Trophoblast cell (in vitro differentiated cells and primary cell): ENCODE measurements around the gene IGFBP6.

Experiments used
- DNase-seq, 2 donors: peaks; one replicate each; pipeline ENCODE4 v3.0.0-alpha.2; 2016
- H2AFZ ChIP-seq: 2 replicates; pipeline ENCODE4 v1.6.1; 2013; ENCODE audit warnings: low read length, moderate library complexity, mild to moderate bottlenecking; ENCODE audit not compliant: insufficient read depth, poor library complexity
- H2AK5ac ChIP-seq: 2 replicates; pipeline ENCODE4 v1.6.1; 2013; ENCODE audit warnings: mild to moderate bottlenecking, low read length
- H2BK120ac ChIP-seq: 2 replicates; pipeline ENCODE4 v1.6.1; 2013; ENCODE audit warnings: low read length, mild to moderate bottlenecking, moderate library complexity; ENCODE audit not compliant: insufficient read depth, poor library complexity
- H2BK12ac ChIP-seq: 2 replicates; pipeline ENCODE4 v1.6.1; 2013; ENCODE audit warnings: mild to moderate bottlenecking, low read length, moderate library complexity
- H2BK5ac ChIP-seq: 2 replicates; pipeline ENCODE4 v1.6.1; 2013; ENCODE audit warnings: low read length, low read depth, moderate library complexity, mild to moderate bottlenecking; ENCODE audit not compliant: poor library complexity
- H3K14ac ChIP-seq: 2 replicates; pipeline ENCODE4 v1.6.1; 2013; ENCODE audit warnings: mild to moderate bottlenecking, low read length
- H3K18ac ChIP-seq: 2 replicates; pipeline ENCODE4 v1.6.1; 2013; ENCODE audit warnings: mild to moderate bottlenecking, low read length
- H3K23ac ChIP-seq: 2 replicates; pipeline ENCODE4 v1.6.1; 2013; ENCODE audit warnings: low read length
- H3K27ac ChIP-seq: 2 replicates; pipeline ENCODE4 v1.5.1; 2013; ENCODE audit warnings: low read depth, mild to moderate bottlenecking, inconsistent platforms, low read length, moderate library complexity
- H3K27me3 ChIP-seq: 2 replicates; pipeline ENCODE4 v1.6.1; 2013; ENCODE audit warnings: inconsistent platforms, mild to moderate bottlenecking, low read length, moderate library complexity; ENCODE audit not compliant: insufficient read depth
- H3K36me3 ChIP-seq, 2 experiments: 1 replicate in 1 of 2; 2 replicates in 1 of 2; pipeline ENCODE4 v1.6.1; 2013; ENCODE audit warnings: low read length in 2 of 2, mild to moderate bottlenecking in 2 of 2, moderate library complexity in 1 of 2; ENCODE audit not compliant: insufficient read depth in 2 of 2, control insufficient read depth in 1 of 2
- H3K4ac ChIP-seq: 2 replicates; pipeline ENCODE4 v1.6.1; 2013; ENCODE audit warnings: low read depth, mild to moderate bottlenecking, low read length, moderate library complexity
- H3K4me1 ChIP-seq, 2 experiments: 1 replicate in 1 of 2; 2 replicates in 1 of 2; pipeline ENCODE4 v1.6.1; 2013; ENCODE audit warnings: low read length in 2 of 2, mild to moderate bottlenecking in 2 of 2, moderate library complexity in 1 of 2; ENCODE audit not compliant: insufficient read depth in 2 of 2, control insufficient read depth in 1 of 2
- H3K4me2 ChIP-seq: 2 replicates; pipeline ENCODE4 v1.6.1; 2013; ENCODE audit warnings: inconsistent platforms, mild to moderate bottlenecking, low read length, moderate library complexity
- H3K4me3 ChIP-seq: 2 replicates; pipeline ENCODE4 v1.5.1; 2013; ENCODE audit warnings: mild to moderate bottlenecking, low read depth, low read length, inconsistent platforms
- H3K79me1 ChIP-seq: one replicate; pipeline ENCODE4 v1.6.1; 2013; ENCODE audit warnings: low read length
- H3K79me2 ChIP-seq: 2 replicates; pipeline ENCODE4 v1.6.1; 2013; ENCODE audit warnings: low read length, mild to moderate bottlenecking; ENCODE audit not compliant: control insufficient read depth, insufficient read depth, poor library complexity
- H3K9ac ChIP-seq: 2 replicates; pipeline ENCODE4 v1.6.1; 2013; ENCODE audit warnings: mild to moderate bottlenecking, low read length
- H3K9me3 ChIP-seq: 2 replicates; pipeline ENCODE4 v1.6.1; 2013; ENCODE audit warnings: low read depth, mild to moderate bottlenecking, control low read depth, inconsistent platforms, low read length; ENCODE audit not compliant: insufficient read depth
- H4K12ac ChIP-seq: 2 replicates; pipeline ENCODE4 v1.6.1; 2013; ENCODE audit warnings: low read depth, mild to moderate bottlenecking, low read length, moderate library complexity
- H4K8ac ChIP-seq: 2 replicates; pipeline ENCODE4 v1.6.1; 2013; ENCODE audit warnings: low read depth, mild to moderate bottlenecking, low read length, moderate library complexity
- H4K91ac ChIP-seq: one replicate; pipeline ENCODE4 v1.6.1; 2013; ENCODE audit warnings: low read depth, mild to moderate bottlenecking, low read length, moderate library complexity
- WGBS: extraction: QIAGEN DNeasy Blood & Tissue Kit; methylation state at CpG from one replicate; pipeline ENCODE4 v1.1.7; 2013; ENCODE audit warnings: missing lambda C conversion rate; ENCODE audit not compliant: insufficient read length, insufficient coverage; ENCODE audit errors: extremely low coverage; 5-methylcytosine and 5-hydroxymethylcytosine counted together

The IGFBP6 gene

DNA sequence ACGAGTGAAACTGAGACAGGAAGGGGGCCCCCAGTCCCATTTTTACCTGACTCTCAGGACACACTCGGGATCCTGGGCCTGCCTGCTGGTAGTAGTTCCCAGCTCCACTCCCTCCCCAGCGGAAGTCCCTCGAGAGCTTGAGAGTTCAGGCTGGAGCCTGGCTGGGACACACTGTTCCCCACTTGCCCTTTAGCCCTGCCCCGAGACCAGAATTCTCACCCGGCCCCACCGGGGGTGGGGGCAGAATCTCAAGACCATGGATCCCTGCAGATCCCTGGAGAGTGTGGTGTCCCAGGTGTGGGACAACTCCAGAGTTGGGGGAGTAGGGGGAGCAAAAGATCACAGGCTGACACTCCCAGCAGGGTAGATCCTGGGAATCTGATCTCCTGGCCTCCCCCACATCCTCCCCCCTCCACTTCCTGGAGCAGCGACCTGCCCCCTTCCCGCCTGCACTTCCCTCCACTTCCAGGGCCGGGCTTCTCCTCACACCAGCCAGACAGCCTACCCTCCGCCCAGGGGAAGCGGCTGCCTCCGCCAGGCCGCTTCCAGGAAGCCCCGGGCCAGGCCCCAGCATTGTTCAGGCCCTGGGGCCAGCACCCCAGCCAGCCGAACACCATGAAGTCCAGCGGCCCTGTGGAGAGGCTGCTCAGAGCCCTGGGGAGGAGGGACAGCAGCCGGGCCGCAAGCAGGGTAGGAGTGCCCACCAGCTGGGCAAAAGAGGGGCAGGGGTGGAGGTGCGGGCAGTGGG, 47.7 kb upstream of the IGFBP6 start, which contains the start of gene TNS2:
TSS of gene TNS2 (plus strand) at position 495 of the 748 bp plus-strand sequence. CDS start at position 616, 121 bp downstream.
- Histone ChIP-seq H2AFZ (no peak within 1 kb of the TSS), H3K79me1 (peaks cover 24% of the 10 kb centered on the region), H3K4me1 (peaks cover 56 to 67% of the 10 kb centered on the region in 2 experiments), H3K9me3 (no peaks in the 10 kb centered on the region), H3K27ac (peak within 1 kb of the TSS; percentile 35), H3K79me2 (peaks cover 5% of the 10 kb centered on the region), H3K4ac (peak within 1 kb of the TSS; percentile 11), H3K9ac (peak within 1 kb of the TSS; percentile 9), H3K36me3 (no peaks in the 10 kb centered on the region), H2BK12ac (peak within 1 kb of the TSS; percentile 33), H3K4me2 (peak within 1 kb of the TSS; percentile 9), H2AK5ac (peak within 1 kb of the TSS; percentile 27), H4K12ac (peak within 1 kb of the TSS; percentile 11), H3K18ac (peak within 1 kb of the TSS; percentile 48), H3K23ac (no peak within 1 kb of the TSS), H3K4me3 (no peak within 1 kb of the TSS), H3K14ac (peak within 1 kb of the TSS; percentile 13), H3K27me3 (no peaks in the 10 kb centered on the region), H4K91ac (peak within 1 kb of the TSS; percentile 69), H2BK120ac (peak within 1 kb of the TSS; percentile 39), H2BK5ac (peak within 1 kb of the TSS; percentile 60), H4K8ac (peak within 1 kb of the TSS; percentile 33)
- no peak for DNase-seq
- WGBS, result no CpG with 5 or more reads among the region's 20 CpGs

DNA sequence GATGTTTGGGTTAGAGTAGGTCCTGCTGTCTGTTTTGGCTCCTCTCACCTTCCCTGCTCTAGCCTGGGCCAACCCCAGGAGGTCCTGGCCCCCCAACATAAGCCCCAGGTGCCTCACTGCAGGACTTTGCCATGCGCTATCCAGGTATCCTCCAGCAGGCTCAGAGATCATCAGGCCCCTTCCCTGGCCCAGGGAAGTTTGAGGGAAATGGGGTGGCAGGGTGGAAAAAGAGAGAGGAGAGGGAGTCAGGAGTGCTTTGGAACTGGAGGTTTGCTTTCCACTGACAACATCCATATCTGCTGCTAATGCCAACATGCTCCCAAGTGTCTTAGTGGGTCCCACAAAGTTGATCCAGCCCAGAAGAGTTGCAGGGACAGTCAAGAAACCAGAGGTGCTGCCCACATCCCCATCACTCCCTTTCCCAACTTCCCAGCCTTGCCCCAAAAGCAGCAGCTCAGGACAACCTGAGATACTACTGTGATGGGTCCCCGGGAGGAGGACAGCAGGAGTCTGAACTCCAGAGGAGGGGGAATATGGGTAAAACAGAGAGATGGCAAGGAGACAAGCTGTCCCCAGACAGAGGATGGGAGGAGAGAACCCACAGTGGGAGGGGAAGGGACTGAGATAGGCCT, 46.9 kb upstream of the IGFBP6 start:
- peak overlapping the region; percentile 69 for H4K91ac ChIP-seq
- H2BK5ac ChIP-seq, result no peak overlapping the region
- H4K8ac ChIP-seq, result peak overlapping the region; percentile 33
- H2AK5ac ChIP-seq, result peak overlapping the region; percentile 27
- H3K9ac ChIP-seq, result peak overlapping the region; percentile 9
- H3K27ac ChIP-seq, result peak overlapping the region; percentile 35
- H3K4me1 ChIP-seq, result peaks cover 55 to 65% of the 10 kb centered on the region in 2 experiments
- H3K23ac ChIP-seq, result no peak overlapping the region
- peak overlapping the region; percentile 33 for H2BK12ac ChIP-seq
- H3K4me2 ChIP-seq, result peak overlapping the region; percentile 9
- H3K4ac ChIP-seq, result no peak overlapping the region
- H3K27me3 ChIP-seq, result no peaks in the 10 kb centered on the region
- H3K14ac ChIP-seq, result peak overlapping the region; percentile 2
- H3K4me3 ChIP-seq, result no peak overlapping the region
- WGBS, result no CpG with 5 or more reads among the region's 2 CpGs
- H3K9me3 ChIP-seq, result no peaks in the 10 kb centered on the region
- peak overlapping the region; percentile 48 for H3K18ac ChIP-seq
- H3K36me3 ChIP-seq, result no peaks in the 10 kb centered on the region
- H4K12ac ChIP-seq, result peak overlapping the region; percentile 11
- peaks cover 5% of the 10 kb centered on the region for H3K79me2 ChIP-seq
- H2AFZ ChIP-seq, result no peak overlapping the region
- peak overlapping the region; percentile 39 for H2BK120ac ChIP-seq
- no peak for DNase-seq
- peaks cover 24% of the 10 kb centered on the region for H3K79me1 ChIP-seq

DNA sequence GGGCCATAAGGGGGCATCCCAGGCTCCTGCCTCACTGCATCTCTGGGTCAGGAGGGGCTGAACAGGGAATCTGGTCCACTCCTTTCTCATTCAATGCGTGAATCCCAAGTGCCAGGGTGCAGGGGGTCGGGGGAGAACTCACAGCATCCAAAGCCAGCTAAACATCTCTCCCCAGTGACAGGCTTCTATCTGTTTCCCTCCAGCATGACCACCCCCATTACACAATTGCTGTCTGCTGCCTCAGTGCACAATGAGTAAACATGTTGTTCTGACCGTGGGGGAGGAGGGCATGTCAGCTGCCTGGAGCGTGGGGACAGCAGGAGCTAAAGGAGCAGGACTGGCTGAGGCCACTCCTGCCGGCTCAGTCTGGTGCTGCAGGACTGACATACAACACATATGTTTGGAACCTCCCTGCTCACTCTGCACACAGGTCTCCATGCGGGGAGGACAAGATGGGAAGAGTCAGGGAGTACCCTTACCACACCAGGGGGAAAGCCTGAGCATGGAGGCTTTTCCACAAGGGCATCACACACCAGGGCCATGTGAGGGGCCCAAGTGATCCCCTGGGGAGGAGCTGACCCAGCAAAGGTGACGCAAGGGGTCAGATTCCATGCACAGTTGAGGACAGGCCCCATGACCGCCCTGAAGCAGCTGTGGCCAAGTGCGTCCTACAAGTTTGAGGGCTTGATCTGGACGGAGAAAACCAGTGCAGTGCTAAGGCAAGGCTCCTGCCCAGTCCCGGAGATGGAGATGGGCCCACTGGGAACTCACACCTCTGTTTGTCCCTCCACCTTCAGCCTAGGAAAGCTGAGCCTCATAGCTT, 46.2 kb upstream of the IGFBP6 start:
- no peaks in the 10 kb centered on the region for H3K9me3 ChIP-seq
- H3K27me3 ChIP-seq, result no peaks in the 10 kb centered on the region
- no peak overlapping the region for H4K8ac ChIP-seq
- H2BK120ac ChIP-seq, result no peak overlapping the region
- H3K9ac ChIP-seq, result no peak overlapping the region
- WGBS, result no CpG with 5 or more reads among the region's 11 CpGs
- H3K79me1 ChIP-seq, result peaks cover 21% of the 10 kb centered on the region
- no peak overlapping the region for H3K4ac ChIP-seq
- H2AFZ ChIP-seq, result no peak overlapping the region
- H2AK5ac ChIP-seq, result no peak overlapping the region
- H3K23ac ChIP-seq, result no peak overlapping the region
- peak overlapping the region; percentile 16 for H2BK12ac ChIP-seq
- no peak overlapping the region for H2BK5ac ChIP-seq
- H3K18ac ChIP-seq, result no peak overlapping the region
- H3K79me2 ChIP-seq, result peaks cover 5% of the 10 kb centered on the region
- DNase-seq, result peak in 1 of 2 donors; percentile 21
- no peak overlapping the region for H4K12ac ChIP-seq
- peak overlapping the region; percentile 3 for H4K91ac ChIP-seq
- no peaks in the 10 kb centered on the region for H3K36me3 ChIP-seq
- no peak overlapping the region for H3K14ac ChIP-seq
- H3K4me1 ChIP-seq, result peaks cover 48 to 58% of the 10 kb centered on the region in 2 experiments
- H3K4me3 ChIP-seq, result no peak overlapping the region
- no peak overlapping the region for H3K4me2 ChIP-seq
- H3K27ac ChIP-seq, result no peak overlapping the region

DNA sequence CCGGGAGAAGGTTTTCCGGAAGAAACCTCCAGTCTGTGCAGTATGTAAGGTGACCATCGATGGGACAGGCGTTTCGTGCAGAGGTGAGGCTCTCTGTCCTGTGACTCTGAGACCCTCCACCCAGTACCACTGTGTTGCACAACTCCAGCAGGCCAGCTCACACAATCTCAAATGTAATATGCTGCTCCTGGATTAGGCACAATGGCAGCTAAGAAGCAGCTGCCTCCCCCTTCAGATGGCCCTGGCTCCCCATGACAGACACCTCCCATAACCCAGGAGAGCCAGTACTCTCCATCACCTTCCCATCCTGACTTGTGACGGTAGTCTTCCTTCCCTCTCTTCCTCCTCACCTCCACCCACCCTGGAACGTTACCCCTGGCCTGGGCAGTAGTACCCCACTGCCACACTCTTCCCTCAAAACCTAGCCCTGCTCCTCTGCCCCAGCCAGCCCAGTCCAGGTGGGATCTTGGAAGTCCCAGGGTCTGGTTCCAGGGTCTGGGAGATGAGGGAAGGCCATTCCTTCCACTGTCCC, 45.5 kb upstream of the IGFBP6 start:
- Histone ChIP-seq H2BK12ac (peak overlapping the region; percentile 16), H2BK120ac (no peak overlapping the region), H3K79me2 (no peaks in the 10 kb centered on the region), H3K18ac (peak overlapping the region; percentile 16), H2AK5ac (peak overlapping the region; percentile 32), H3K9ac (no peak overlapping the region), H3K9me3 (no peaks in the 10 kb centered on the region), H3K4me2 (no peak overlapping the region), H3K4me3 (no peak overlapping the region), H3K4ac (no peak overlapping the region), H3K14ac (no peak overlapping the region), H4K8ac (no peak overlapping the region), H3K27me3 (no peaks in the 10 kb centered on the region), H3K36me3 (no peaks in the 10 kb centered on the region), H3K23ac (no peak overlapping the region), H3K79me1 (peaks cover 14% of the 10 kb centered on the region), H2AFZ (no peak overlapping the region), H3K27ac (no peak overlapping the region), H4K91ac (peak overlapping the region; percentile 3), H2BK5ac (no peak overlapping the region), H4K12ac (no peak overlapping the region), H3K4me1 (peaks cover 48 to 54% of the 10 kb centered on the region in 2 experiments)
- DNase-seq, result no peak
- WGBS, result no CpG with 5 or more reads among the region's 7 CpGs
